HG03139 (cell line): Measurements from ENCODE around the gene RAC3.

Source experiments
- ATAC-seq: cut with Tn5 transposase; IDR thresholded peaks from one replicate; pipeline ENCODE4 v1.9.1; 2021; ENCODE audit not compliant: unreplicated experiment

The RAC3 gene

DNA sequence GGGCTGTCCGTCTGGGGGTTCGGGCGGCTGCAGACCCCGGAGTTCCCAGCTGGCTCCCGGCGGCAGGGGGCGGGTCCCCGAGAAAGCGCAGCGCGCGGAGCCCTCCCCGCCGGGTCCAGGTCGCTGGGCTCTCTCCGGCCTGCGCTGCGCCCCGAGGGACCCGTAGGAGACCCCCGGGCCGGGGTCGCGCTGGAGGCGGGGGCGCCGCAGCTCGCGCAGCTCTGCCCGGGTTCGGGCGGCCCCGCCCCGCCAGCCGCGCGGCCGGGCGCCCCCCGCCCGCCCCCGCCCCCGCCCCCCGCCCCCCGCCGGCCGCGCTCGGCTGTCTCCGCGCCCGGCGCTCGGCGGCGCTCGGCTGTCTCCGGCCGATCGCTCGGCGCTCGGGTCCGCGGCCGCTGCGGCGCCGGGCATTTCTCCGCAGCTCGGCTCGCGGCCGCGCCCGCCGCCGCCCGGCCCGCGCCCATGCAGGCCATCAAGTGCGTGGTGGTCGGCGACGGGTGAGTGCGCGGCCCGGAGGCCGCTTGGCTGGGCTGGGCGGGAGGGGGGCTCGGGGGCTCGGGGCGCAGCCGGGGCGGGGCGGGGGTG, at the start of gene RAC3:
TSS of gene RAC3 (plus strand) at position 376 of the 582 bp plus-strand sequence. CDS start at position 460, 84 bp downstream.
- no peak for ATAC-seq

DNA sequence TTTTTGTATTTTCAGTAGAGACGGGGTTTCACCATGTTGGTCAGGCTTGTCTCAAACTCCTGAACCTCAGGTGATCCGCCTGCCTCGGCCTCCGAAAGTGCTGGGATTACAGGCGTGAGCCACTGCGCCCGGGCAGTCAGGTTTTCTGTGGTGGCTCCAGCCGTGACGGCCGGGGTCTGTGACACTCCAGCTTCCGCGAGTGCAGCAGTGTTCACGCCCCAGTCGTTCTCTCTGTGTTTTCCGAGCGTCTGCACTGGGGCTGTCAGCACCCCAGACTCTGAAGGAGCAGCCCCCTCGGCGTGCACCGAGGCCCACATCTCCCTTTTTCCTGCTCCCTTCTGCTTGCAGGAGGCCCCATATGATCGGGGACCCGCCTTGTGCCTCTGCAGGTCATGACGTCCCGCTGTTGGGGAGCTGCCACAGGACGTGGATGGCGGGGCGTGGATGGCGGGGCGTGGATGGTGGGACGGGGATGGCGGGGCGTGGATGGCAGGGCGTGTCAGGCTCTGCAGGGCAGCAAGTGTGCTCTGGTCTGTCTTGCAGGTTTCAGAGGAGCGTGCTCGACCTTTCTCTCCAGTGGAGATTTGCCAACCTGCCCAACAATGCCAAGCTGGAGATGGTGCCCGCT, 48.4 kb upstream of the RAC3 start:
- no peak for ATAC-seq

DNA sequence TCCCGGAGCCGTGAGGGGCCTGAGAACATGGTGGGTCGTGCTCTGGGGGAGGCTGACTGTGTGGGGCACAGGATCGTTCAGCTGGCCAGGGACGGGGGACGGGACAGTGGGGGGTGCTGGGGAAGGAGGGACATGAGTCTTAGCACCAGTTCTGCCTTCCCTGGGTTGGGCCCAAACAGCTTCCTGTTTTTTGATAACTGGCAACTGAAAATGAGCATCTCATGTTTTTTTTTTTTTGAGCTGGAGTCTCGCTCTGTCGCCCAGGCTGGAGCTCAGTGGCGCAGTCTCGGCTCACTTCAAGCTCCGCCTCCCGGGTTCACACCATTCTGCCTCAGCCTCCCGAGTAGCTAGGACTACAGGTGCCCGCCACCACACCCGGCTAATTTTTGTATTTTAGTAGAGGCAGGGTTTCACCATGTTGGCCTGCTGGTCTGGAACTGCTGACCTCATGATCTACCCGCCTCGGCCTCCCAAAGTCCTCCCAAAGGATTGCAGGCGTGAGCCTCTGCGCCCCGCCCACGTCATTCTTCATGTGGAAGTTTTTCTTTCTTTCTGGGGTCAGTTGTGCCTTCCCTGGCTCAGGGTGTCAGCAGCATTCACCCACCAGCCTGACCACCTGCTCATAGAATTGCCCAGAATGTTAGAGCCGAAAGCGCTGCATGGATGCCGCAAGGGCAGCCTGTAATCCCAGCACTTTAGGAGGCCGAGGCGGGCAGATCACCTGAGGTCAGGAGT, 47.7 kb upstream of the RAC3 start:
- no peak for ATAC-seq

DNA sequence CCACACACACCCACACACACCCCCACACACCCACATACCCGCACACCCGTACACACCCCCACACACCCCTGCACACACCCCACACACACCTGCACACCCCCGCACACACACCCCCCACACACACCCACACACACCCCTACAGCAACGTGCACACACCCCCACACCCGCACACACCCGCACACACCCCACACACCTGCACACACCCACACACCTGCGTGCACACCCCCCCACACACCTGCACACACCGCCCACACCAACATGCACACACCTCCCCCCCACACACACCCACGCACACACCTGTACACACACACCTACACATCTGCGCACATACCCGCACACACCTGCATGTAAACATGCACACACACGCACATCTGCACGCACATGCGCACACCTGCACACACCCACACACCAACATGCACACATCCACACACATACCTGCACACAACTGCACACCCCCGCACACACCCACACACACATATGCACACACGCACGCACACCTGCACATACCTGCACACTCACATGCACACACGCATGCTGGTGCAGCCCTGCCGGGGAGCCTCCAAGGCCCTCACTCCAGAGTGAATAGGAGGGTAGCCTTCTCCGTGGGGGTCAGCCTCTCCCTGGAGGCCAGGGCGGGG, 46.6 kb upstream of the RAC3 start:
- no peak for ATAC-seq

DNA sequence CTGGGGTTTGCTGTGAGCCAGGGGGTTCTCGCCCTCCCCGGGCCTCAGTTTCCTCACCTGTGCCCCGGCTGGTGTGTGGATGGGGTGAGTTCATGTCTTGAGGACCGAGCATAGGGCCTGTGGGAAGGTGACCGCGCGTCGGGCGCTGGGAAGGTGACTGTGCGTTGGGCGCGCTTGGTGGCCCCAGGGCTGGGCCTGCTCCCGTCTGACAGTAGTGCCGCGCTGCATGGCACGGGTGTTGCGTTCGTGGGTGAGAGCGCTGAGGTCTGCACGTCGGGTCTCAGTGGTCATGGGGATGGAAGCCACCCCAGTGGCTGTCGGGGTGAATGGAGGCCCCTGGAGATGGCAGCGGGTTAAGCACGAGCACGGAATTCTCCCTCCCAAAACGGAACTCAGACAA, 44.9 kb upstream of the RAC3 start:
- no peak for ATAC-seq

DNA sequence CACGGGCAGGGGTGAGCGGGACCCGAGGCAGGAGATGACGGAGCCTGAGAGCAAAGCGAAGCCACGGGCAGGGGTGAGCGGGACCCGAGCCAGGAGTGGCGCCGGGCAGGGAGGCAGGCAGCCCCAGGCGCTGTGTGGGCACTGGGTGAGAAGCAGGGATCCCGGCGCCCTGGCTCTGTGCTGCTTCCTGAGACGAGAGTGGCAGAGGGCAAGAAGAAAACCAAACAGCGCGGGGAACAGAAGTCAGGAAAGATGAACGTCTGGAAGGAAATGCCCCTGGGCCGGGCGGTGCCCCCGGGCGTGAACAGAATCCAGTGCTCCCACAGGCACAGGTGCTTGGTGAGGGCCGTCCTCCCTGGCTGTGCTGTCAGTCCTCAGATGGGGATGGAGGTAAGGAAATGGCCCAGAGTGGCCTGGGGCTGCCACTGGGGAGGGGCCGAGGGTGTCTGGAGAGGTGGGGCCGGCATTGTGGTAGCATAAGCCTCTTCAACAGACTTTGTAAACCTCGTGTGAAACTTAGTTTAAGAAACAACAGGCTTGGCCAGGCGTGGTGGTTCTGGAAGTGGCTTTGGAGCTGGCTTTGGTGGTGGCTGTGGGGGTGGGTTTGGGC, 44.2 kb upstream of the RAC3 start:
- no peak for ATAC-seq

DNA sequence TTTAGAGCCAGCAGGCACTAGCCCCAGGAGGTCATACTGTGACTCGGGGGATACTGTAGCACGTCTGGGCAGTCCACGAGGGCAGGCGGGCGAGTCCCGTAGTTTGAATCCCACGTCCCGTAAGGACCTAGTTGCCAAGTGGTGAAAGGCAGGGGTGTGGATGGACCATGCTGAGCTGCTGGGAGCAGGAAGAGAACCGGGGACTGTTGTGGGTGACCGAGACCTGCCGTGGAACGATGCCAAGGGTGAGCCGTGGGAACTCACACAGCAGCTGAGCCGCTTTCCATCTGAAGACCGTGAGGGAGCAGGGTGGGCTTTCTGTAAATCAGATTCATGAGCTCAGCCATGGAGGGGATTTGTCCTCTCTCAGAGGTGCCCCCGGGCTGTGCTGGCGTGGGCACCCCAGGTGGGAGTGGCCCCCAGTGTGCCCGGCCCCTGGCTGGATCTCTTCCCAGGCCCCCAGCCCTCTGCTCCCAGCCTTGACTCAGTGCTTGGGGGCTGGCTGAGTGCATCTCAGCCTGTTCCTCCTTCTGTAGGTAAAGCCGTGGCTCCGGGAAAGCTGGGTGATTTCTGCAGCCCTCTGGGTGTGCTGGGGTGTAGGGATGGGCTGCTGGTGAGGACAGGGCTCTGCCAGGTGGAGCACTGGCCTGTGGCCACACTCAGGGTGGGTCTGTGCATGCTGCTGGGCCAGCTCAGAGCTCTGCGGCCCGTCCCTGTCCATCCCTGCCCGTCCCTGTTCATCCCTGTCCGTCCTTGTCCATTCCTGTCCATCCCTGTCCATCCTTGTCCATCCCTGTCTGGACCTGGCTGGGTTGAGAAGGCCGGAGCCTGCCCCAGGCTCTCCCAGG, 40.4 kb upstream of the RAC3 start:
- no peak for ATAC-seq

DNA sequence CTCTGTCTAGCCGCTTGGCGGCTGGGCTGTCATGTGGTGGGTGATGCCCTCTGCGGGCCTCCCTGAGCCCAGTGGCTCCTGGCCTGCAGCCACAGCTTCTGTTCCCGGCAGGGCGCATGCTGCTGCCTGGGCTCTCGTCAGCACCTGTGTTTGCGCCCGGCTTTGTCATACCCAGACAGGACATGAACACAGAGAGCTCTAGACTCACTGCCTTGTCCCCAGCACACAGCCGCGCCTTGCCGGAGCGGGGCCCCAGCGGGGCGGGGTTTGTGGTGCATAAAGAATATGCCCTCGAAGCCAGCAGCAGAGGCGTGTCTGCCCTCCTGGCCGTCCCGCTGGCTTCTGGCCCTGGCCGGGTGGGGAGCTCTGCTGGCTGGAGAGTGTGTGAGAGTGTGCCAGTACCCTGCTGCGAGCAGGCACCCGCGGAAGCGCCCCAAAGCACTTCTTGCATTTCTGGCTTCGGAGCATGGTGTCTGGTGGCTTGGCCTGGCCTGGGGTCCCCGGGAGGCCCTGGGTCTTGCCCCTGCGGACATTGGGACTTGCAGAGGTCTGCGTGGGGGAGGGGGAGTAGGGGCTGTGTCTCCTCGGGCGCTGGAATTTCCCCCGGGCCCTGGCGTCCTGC, 39.7 kb upstream of the RAC3 start:
- no peak for ATAC-seq

DNA sequence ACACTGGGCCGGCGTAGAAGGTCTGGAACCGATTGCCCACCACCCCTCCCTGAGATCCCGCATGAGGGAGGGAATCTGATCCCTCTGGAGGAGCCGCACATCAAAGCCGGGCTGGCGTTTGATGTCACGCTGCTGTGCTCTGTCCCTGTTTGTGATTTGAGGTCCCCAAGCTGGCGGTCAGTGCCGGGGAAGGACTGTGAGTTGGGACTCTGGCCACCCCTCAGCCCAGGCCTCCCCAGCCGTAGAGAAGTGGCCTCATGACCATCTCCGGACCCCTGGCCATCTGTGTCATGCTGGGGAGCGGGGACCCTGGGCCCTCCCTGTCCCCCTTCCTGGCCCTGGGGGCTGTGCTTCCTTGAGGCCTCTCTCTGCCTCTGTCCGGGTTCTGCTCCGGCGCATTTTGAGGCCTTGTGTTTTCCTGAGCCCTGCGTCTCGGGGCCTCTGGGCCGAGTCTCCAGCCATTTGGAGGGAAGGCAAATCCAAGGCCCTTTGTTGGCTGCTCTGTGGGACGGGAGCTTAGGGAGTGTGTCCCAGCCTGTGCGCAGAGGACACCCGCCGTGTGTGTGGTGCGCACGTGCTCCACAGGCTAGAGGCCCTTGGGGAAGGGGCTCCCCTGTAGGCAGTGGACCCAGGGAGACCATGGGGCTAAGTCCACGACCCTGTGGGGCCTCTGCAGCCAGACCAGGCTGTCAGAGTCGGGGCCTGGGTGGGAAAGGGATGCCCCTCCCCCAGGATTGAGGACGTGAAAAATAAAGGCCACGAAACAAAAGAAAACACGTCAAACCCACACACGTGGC, 39.0 kb upstream of the RAC3 start:
- ATAC-seq = no peak

DNA sequence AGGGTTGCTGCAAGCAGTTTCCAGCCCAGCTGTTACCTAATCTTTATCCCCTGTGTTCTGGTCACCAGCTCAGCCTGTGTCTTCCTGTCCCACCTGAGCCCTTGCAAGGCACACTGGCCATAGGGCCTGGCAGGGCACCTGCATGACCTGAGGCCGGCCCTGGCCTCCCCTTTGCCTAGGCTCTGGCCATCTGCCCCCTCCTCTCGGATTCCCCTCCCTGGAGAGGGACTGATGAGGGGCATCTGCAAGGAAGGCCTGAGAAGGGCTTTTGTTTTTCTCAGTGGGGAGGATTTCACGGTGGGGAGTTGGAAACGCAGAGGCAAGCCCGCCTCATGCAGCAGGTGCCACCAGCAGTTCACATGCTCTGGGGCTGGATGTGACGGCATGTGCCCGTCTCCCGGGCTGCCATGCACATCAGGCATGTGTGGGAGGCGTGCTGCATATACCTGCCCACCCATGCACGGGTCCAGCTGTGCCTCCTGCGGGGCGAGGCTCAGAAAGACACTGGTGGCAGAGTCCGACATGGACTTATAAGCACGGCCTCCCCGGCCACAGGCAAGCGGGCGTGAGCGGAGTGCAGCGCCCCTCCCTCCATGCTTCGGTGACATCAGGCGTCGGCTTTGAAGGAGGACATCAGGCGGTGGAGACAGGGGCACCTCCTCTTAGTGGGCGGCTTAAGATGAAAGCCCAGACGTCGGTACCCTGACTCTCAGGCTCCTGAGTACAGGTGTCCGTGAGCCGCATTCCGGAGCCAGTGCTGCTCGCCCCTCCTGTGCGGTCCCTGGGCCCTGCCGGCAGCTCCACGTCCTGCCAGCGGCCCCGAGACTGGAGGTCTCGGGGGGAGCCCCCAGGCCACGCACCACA, 37.5 kb upstream of the RAC3 start:
- ATAC-seq = no peak

DNA sequence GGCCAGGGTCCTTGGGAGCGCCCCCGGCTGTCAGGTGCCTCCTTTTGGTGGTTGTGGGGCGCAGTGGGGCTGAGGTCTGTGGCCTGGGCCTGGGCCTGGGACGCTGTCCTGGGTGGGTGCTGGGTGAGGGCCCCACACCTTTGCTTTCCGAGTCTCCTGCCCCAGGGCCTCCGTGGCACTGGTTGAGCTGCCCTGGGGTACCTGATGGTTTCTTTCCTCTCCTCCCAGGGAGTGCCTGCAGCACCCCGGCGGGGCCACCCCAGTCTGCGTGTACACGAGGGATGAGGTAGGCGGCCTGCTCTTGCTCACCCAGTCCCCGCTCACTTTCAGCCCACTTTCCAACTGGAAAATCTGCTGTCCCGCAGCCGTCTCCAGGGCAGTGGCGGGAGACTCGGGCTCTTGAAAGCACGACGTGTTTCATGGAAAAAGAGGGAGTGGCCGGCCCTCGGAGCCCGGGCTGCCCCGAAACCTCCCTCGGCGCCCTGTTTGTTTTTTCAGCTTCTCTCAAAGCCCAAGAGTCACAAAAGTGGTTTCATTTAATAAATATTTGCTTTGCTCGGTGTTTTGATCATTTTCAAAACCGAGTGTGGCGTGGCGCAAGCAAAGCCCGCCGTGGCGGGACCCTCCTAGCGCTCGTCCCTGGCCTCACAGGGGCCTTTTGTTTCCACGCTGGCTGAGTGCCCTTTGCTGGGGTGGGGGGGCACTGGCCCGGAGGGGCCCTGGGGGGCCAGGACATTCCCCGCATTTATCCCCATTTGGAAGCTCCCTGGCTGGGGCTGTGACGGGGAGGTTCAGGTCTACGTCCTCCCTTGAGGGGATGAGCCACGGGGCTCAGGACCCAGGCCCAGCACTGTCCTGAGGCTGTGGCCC, 36.6 kb upstream of the RAC3 start:
- no peak for ATAC-seq

DNA sequence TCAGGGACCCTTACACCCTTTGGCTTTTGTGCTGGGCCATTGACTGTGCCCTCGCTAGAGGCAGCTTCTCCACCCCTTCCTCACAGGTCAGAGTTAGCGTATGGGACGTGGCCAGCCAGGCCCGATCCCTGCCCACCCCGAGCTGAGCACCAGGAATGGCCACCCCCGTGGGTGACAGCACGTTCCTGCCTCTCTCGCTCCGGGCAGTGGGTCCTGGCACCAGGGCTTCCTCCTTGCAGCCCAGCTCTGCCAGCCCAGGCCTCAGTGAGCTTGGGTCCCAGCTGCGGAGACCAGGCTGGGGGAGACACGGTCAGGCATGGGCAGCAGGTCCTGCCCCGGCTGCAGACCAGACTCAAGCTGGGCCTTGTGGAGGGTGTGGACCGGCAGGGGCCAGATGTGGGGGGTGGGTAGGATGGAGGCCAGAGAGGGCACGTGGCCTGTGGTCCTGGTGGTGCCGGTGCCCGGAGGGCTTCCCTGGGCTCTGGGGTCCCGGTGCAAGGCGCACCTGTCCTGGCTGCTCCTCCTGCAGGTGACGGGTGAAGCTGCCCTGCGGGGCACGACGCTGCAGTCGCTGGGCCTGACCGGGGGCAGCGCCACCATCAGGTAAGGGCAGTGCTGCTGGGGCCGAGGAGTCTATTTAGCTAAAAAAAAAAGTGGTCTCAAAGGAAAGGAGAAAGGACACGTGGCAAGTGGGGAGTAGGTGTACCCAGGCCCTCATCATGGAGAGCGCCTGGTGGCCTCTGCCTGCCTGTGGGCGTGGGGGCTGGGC, 35.8 kb upstream of the RAC3 start:
- no peak for ATAC-seq

DNA sequence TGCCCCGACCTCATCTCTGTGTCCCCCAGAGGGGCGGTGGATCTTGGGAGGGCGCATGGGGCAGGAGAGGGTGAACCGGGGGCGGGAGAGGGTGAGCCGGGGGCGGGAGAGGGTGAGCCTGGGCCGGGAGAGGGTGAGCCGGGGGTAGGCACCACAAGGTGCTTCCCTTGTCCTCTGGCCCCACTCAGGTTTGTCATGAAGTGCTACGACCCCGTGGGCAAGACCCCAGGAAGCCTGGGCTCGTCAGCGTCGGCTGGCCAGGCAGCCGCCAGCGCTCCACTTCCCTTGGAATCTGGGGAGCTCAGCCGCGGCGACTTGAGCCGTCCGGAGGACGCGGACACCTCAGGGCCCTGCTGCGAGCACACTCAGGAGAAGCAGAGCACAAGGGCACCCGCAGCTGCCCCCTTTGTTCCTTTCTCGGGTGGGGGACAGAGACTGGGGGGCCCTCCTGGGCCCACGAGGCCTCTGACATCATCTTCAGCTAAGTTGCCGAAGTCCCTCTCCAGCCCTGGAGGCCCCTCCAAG, 35.2 kb upstream of the RAC3 start:
- ATAC-seq = no peak

DNA sequence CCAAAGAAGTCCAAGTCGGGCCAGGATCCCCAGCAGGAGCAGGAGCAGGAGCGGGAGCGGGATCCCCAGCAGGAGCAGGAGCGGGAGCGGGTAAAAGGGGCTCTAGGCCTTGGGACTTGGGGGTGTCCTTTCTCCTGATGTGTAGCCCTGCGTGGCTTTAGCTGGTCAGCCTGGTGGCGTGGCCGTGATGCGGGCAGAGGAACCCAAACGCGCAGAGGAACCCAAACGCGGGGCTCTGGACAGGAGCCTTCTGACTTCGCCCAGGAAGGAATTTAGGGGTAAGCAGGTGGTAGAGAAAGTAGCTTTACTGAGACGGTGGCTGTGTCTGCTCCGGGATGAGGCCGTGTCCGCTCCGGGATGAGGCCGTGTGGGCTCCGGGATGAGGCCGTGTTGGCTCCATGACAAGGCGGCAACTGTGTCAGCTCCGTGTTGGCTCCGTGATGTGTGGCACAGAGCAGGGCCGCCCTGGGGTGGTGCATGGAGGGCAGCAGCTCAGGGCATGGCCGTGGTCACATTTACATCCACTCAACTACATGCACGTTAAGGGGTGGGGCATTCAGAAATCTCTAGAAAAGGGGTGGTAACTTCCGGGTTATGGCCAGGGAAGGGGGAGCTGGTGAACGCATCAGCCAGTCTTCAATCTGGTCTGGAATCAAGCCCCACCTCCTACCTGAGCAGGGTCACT, 34.6 kb upstream of the RAC3 start:
- ATAC-seq = no peak

DNA sequence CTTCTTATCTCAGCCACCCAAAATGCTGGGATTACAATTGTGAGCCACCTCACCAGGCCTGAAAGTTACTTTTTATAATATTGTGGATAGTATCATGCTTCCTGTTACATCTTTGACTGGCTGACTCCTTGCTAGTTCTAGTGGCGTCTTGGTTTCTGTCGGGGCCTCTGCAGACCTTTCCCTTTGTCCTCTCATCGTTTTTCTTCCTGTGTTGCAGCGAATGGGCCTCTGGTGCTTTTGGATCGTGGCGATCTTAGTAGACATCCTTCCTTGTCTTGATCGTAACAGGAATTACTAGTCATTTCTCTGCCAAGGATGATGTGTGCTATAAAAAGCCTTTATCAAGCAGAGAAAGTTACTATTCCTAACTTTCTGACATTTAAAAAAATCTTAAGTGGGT, 33.3 kb upstream of the RAC3 start:
- ATAC-seq = no peak
